HS-5 (cell line): ENCODE measurements around the gene EXOC2.

ENCODE experiments used
- DNase-seq: peaks from one replicate; pipeline ENCODE4 v3.0.0-alpha.2; 2012; ENCODE audit warnings: low read depth

The EXOC2 gene, protein sequence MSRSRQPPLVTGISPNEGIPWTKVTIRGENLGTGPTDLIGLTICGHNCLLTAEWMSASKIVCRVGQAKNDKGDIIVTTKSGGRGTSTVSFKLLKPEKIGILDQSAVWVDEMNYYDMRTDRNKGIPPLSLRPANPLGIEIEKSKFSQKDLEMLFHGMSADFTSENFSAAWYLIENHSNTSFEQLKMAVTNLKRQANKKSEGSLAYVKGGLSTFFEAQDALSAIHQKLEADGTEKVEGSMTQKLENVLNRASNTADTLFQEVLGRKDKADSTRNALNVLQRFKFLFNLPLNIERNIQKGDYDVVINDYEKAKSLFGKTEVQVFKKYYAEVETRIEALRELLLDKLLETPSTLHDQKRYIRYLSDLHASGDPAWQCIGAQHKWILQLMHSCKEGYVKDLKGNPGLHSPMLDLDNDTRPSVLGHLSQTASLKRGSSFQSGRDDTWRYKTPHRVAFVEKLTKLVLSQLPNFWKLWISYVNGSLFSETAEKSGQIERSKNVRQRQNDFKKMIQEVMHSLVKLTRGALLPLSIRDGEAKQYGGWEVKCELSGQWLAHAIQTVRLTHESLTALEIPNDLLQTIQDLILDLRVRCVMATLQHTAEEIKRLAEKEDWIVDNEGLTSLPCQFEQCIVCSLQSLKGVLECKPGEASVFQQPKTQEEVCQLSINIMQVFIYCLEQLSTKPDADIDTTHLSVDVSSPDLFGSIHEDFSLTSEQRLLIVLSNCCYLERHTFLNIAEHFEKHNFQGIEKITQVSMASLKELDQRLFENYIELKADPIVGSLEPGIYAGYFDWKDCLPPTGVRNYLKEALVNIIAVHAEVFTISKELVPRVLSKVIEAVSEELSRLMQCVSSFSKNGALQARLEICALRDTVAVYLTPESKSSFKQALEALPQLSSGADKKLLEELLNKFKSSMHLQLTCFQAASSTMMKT

DNA sequence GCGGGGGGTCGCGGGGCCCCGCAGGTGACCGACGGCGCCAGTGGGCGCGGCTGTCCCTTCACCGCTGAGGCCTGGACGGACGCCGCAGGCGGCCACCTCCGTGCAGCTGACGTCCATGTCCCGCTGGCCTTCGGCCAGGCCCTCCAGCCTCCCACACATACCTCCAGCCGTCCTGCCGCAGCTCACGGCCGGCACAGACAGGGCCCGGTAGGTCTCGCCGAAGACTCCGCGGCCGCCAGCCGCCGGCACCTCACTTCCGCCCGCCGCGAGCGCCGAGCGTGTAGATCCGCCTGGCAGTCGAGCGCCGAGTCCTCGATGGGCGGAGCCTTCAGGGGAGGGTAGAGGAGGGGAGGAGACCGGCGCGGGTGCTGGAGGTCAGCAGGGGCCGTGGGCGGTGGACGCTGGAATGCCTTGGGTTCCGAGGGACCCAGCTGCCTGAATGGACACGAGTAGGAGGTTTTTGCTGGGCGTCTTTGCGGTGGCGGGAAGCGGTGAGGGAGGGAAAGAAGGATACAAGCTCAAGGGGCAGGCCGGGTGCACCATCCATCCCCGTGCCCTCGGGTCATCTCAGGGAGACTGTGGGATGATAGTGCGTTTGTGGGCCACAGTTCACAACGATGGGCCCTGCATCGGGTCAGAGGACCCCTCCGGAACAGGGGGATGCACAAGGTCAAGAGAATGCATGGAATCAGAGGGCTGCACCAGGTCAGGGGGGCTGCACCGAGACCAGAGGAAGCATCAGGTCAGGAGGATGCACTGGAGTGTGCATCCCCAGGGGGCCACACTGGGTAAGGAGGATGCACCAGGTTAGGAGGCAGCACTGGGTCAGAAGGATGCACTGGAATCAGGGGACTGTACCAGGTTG is at the start of gene EXOC2:
EXOC2 (minus strand) TSS at position 282 of the 865 bp plus-strand sequence. CDS start 55,321 bp downstream, outside the sequence.
- DNase-seq, result no peak

DNA sequence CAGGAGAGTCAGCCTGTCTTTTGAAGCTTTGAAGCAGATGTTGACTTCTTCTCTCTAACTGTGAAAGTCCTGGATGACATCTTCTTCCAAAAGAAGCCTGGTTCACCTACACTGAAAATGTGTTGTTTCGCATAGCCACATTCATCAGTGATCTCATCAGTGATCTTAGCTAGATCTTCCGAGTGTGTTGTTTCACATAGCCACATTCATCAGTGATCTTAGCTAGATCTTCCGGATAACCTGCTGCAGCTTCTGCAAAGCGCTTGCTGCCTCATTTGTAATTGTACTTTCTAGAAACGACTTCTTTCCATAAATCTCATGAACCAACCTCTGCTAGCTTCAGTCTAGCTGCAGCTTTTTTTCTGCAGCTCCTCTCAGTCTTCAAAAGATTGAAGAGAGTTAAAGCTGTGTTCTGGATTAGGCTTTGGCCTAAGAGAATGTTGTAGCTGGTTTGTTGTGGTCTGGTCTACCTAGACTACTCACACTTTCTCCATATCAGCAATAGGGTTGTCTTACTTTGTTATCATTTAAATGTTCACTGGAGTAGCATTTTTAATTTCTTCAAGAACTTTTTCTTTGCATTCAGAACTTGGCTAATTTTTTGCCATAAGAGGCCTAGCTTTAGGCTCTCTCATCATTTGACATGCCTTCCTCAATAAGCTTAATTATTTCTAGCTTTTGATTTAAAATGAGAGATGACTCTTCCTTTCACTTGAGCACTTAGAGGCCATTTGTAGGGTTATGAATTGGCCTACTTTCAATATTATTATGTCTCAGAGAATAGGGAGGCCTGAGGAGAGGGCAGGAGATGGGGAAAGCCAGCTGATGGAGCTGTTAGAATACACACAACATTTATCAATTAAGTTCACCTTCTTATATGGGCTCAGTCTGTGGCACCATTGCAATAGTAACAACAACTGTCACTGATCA is 48.7 kb upstream of the EXOC2 start:
- DNase-seq, result no peak

DNA sequence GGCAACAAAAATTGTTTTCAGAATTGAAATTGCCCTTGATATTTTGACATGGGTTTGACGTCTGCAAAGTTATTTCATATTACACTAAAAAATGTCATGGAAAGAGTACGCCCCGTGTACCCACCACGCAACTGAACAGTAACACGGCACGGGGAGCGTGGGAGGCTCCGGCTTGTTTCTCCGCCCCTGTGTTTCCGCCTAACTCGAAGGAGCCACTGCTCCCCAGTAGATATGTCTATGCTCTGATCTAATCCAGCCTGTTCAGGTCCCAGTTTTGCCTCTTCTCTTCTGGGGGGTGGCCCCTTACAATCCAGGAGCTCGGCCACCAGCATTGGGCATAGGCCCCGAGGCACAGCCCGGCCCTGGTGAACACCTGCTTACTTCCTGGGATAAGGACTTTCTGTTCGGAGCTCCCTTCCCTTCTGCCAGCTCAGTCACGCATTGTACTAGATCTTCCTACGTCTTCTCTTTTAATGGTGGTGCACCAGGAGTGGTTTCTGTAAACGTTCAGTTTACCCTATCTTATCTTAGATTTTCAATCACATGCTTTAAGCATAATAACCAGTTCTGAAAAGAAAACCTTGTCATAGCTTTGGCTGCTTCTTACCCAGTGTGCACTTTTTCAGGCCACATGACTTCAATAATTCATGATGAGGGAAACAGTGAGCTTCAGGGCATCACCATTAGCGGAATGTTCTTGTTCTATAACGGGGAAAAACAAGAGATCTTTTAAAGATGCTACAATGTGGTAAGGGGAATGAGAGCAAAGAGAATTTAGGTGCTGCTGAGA is 43.9 kb upstream of the EXOC2 start:
- DNase-seq, result no peak

DNA sequence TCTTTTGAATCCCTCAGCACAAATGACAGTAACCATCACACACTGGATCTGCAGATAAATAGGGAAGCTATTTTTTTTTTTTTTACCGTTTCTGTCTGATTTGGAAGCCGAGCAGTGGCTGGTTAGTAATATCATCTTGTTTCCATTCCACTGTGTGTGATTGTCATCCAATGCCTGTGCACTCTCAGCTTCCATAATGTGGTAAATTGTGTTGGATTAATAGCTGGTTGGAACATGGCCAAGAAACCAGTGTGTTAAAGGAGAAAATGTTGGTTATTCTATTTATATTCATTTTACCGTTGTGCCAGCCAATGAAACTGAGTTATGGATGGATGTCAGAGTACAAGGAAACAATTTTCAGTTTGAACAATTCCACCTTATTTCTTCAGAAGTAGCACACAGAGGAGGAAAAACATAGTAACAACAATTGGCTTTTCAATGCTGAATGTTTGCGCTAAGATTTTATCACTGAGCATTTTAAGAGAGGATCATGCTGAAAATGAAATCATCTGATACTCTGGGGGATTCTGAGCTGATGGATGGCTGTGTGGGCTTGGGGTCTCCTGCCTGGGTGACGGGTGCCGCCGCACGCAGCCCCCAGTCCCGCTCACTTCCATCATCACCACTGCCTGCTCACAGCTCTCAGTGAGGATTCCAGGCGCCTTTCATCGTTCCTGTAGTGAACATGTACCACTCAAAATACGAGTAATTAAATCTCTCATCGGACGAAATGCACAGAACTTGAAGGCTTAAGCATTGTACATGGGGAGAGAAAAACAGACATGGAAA is 40.7 kb upstream of the EXOC2 start:
- no peak for DNase-seq

DNA sequence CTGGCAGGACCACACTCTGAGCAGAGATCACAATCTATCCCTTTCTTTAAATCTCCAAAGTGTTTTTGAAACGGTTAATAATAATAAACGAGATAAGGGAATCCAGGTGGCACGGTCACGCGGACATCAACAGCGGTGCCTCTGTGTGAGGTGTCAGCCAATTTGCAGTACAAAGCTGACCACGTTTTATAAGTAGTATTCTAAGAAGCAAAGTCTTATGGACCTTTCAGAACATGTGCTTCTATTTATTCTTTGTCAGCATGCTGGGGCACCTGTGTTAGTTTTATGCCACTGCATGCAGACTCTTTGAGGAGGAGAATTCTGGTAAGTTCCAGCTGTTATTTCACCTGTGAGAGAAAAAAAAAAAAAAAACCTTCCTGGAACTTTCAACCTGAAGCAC is 39.0 kb upstream of the EXOC2 start:
- DNase-seq, result no peak

DNA sequence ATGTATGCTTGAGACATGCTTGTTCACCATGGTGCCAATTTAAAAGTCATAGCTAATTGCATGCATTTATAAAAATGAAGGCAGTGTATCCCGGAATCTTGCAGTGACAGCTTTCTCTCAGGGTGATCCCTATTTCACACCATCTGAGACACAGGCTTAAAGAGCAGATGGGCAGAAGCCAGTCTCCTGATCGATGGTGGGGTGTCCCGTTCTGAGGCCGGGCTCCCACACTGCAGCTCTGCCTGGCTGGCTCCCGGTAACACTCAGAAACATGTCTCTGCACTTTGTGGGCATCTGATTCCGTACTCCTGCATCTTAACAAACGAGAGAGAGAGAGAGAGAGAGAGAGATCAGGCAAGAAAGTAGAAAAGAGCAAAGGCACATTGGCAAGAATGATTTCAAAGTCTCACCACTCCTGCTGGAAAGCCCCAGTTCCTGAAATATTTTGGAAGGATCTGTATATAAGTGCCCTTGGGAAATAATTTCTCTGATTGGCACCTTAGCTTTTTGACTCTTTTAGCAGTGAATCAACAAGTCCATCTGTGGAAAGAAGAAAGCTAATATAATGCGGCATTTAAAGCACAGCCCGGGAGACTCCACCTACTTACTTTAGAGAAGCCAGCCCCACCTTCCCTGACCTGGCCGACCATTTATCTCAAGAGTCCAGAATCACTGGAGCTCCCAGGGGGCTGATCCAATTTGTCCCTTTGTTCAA is 36.8 kb upstream of the EXOC2 start:
- no peak for DNase-seq

DNA sequence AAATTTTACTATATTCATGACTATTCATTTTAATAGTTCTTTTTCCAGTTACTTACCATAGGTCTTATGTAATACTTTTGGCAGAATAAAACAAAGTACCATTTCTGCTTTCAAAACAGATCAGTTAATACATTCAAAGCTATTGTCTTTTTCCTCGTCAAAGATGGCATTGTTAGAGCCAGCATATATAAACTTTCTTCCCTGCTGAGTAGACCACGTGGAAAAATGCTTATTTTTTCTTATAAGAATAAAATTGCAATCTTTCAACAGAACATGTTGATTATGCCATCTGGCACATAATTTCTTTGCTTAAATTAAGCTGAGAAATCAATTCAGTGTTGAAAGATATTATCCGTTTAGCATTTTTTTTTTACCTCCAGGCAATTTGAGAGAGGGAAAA is 34.9 kb upstream of the EXOC2 start:
- no peak for DNase-seq

DNA sequence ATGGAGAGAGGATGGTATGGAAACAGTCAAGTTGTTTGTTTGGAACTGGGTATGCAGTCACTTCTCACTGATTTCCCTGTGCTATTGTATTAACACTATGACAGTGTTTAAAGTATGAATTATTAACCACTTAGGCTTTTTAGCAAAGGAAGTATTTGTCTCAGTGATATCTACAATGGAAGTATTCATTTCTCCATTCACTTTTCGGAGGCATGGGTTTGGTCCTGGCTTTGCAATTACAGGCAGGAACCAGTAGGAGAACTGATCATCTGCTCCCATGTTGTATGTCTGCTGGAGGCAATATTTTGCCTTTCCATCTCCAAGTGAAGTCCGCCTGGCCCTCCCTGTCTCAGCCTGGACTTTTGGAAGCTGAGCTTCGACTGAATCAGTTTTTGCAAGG is 30.6 kb upstream of the EXOC2 start:
- DNase-seq, result no peak

DNA sequence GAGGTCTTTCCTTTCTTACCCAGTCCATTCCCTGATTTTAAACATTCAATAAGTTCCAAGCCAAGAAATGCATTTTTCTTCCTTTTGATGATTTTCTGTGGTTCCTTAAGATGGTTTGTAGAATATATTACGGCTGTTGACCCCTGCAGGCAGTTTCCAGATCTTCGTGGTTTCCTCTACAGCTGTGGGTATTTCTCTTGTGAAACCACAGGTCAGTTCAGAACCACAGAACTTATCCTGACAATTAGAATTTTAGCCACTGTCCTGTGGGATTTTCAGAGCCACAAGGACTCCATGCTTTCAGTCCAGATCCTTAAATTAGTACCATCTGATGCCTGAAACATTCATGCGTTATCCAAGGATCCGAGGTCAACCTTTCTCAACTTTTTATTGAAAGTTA is 29.7 kb upstream of the EXOC2 start:
- DNase-seq, result no peak

DNA sequence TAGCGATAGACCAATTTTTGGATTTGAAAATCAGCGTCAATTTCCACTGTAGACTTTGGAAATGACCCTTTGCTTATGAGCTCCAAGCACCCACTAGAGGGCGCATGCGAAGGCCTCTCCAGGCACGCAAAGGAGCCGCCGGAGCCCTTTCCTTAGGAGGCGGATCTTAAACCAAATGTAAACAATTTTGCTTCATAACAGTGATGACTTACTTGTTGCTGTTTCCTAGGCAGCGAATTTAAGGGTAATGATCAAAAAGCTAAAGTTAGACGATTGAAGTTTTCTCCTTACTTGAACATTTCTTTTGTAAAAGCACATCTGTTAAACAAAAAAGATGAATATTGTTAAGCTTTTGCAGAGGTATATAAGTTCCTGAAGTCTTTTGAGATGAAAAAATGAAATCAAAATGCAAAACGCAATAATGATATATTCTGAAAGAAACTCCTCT is 29.2 kb upstream of the EXOC2 start:
- DNase-seq, result peak; percentile 52

DNA sequence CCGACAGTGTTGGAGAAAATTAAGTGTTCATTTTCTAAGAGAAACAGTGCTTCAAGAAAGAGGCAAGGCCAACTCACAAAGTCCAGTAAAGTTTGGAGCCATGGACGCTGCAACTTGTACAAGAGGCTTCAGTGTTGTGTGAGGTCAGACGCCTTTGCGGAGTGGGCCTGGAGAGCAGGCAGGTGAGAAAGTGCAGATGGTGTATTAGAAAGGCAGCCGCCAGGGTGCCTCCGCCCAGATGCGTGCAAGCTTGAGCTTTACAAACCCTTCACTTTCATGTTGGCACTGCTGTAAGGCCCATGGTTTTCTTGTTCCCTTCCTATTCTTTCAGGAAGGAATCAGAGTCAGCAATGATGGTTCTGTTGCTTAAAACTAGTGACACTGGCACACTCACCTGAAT is 25.4 kb upstream of the EXOC2 start:
- no peak for DNase-seq

DNA sequence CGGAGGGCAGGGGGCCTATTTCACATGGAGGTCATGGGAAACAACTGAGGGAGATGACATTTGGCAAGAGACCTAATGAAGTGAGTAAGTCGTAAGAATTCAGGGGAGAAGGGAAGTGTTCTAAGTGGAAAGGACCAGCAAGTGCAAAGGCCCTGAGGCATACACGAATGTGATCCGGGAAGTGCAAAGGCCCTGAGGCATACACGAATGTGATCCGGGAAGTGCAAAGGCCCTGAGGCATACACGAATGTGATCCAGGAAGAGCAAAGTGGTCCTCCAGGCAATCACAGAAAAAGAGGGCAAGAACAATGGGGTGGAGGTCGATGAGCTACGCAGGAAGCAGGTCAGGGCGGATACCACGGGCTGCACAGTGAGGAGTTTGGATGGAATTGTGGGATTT is 24.2 kb upstream of the EXOC2 start:
- no peak for DNase-seq

DNA sequence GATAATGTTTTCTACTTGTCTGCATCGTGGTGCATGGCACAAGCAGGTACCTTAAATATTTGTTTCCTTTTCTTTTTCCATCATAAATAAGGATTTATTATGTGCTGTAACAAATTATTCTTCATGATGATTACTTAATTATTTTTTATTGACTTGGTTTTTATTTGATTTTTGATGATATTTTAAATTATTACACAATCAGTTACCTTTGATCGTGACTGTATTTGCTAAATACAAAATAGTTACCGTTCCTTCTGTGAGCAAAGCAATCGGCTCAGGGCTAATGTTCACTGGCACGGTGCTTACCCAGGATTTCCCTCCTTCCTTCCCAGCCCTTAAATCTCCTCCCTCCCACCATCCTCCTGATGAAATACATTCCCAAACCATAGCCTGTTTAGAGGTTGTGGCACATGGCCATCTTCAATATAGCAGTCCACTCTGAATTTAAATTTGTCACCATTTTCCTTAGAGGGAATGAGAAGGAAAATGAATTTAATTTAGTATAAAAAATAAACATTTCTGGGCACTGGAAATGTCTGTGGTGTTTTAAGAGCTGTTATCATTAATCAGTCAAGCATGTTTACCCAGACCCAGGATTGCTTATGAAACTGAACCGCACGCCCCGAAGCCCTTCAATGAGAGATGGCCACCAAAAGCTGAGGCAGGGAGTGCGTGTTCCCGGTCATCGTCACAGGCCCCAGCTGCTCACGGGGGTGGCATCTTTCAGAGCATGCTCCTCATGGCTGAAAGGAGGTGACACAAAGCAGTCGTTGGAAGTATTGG is 23.0 kb upstream of the EXOC2 start:
- DNase-seq, result no peak

DNA sequence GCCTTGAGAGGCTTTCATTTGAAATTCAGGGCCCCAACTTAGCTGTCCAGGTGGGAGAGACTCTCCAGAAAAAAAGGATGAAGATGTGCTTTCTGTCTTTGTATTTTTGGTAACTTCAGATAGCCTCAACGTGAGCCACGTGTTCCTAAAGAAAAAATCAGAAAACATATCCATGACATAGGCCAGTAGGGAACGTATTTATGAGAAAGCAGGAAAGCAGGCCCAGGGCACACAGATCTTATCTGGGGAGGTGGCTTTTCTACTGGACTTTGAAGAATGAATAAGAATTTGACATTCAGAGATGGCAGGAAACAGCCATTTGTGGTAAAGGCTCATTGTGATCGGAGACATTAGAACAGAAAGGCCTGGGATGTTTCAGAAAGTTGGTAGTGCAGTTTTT is 21.2 kb upstream of the EXOC2 start:
- no peak for DNase-seq

DNA sequence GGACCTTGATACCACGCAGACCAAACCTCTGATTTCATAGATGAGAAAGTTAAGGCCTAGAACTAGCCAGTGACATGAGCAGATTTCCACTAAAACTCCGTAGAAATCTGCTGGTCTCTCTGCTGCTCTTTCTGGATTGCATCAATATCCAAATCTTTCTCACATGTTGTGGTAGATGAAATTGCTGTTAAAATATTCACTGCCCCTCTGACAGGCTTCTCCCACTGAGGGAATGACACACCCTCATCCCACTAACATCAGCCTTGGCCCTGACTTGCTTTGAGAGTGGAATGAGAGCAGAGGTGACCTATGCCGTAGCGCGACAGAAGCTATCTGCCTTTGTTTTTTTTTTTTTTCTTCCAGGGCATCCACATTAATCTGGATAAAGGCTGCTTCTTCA is 20.4 kb upstream of the EXOC2 start:
- DNase-seq, result no peak

DNA sequence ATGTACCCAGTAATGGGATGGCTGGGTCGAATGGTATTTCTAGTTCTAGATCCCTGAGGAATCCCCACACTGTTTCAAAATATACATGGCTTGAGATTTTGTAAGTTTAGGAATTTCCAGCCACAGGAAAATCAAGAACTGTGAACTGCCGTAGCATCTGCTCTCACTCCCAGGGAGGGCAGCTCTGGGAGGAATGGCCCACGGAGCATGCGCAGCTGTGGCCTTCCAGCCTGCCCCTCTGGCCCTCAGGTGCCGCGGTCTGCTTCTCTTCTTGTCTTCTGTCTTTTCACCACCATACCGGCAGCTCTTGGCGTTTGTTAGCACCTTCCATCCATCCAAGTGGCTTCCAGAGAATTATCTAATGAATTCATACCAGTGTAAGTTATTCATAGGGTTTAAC is 19.9 kb upstream of the EXOC2 start:
- DNase-seq, result no peak

DNA sequence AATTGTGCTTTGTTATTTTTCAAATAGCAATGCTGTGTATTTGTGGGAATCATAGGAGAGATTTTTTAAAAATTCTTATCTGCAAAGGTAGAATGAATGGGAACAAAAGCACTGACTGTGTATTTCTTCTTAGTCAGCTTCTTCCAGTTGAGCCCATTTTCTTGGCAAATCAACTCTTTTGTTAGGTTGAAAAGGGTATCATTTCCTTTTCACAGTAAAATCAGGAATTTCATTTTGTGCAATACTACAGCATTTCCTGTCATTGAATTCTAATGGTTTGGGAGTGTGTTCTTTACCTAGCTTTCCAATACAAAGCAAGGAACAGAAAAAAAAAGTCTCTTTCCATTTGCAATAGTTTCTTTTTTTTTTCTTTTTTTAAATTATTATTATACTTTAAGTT is 19.0 kb upstream of the EXOC2 start:
- no peak for DNase-seq
